ENCODE results near the gene PPP2R5E.

The PPP2R5E gene

DNA sequence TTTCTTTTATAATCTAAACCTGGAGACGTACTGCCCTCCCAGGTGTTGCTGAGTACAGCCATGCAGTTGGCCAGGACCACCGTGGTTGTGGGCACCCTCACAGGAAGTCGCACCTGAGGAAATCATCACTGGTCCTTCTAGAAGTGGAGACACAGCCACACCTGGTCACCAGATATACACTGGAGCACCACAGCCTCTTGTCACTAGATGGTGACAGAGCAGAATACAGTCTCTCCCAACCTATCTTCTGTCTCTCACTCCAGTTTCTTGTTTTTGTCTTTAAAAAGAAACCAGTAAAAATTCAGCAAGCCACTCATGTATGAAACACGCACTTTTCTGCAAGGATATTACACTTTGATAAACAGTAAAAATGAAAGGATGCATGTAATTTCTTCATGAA lies 181.4 kb downstream of the PPP2R5E start:
- TF ChIP-seq, protein P1, sequence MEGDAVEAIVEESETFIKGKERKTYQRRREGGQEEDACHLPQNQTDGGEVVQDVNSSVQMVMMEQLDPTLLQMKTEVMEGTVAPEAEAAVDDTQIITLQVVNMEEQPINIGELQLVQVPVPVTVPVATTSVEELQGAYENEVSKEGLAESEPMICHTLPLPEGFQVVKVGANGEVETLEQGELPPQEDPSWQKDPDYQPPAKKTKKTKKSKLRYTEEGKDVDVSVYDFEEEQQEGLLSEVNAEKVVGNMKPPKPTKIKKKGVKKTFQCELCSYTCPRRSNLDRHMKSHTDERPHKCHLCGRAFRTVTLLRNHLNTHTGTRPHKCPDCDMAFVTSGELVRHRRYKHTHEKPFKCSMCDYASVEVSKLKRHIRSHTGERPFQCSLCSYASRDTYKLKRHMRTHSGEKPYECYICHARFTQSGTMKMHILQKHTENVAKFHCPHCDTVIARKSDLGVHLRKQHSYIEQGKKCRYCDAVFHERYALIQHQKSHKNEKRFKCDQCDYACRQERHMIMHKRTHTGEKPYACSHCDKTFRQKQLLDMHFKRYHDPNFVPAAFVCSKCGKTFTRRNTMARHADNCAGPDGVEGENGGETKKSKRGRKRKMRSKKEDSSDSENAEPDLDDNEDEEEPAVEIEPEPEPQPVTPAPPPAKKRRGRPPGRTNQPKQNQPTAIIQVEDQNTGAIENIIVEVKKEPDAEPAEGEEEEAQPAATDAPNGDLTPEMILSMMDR (IDR thresholded peaks at IDR 0.05; ENCODE audit: poor library complexity, severe bottlenecking): no peak
- Histone ChIP-seq H3K27me3 (ENCODE audit: insufficient read depth, poor library complexity, severe bottlenecking) (no peaks in the 10 kb centered on the region), H3K27ac (ENCODE audit: poor library complexity, severe bottlenecking) (no peak overlapping the region), H3K36me3 (ENCODE audit: low read depth) (no peaks in the 10 kb centered on the region), H3K4me1 (ENCODE audit: insufficient read depth, poor library complexity, severe bottlenecking) (no peaks in the 10 kb centered on the region), H3K9me3 (ENCODE audit: severe bottlenecking) (no peaks in the 10 kb centered on the region), H3K4me3 (ENCODE audit: severe bottlenecking) (no peak overlapping the region)
- no peak for DNase-seq (ENCODE audit: low spot score)
- ATAC-seq (ENCODE audit: low read depth): no peak

DNA sequence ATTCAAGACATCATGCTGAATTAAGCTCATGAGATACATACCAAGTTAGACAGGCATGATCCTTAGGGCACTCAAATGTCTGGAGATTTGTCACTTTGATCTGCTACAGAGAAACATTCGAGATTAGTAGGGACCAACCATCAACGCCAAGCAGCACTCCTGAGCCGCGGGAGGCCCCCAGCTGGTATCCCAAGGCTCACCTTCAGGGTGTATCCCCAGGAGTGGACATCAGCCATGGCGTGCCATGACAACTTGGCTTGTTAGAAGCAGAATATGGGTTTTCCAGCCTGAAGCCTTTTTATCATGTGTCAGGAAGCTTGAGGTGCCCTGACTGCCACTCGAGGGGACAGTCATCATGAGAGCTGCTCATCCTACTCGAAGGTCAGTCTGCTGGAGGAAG lies 185.3 kb downstream of the PPP2R5E start:
- Histone ChIP-seq H3K27me3 (ENCODE audit: insufficient read depth, poor library complexity, severe bottlenecking) (no peaks in the 10 kb centered on the region), H3K27ac (ENCODE audit: poor library complexity, severe bottlenecking) (no peak overlapping the region), H3K4me1 (ENCODE audit: insufficient read depth, poor library complexity, severe bottlenecking) (no peaks in the 10 kb centered on the region), H3K36me3 (ENCODE audit: low read depth) (no peaks in the 10 kb centered on the region), H3K9me3 (ENCODE audit: severe bottlenecking) (no peaks in the 10 kb centered on the region), H3K4me3 (ENCODE audit: severe bottlenecking) (no peak overlapping the region)
- TF ChIP-seq, protein P1 (IDR thresholded peaks at IDR 0.05; ENCODE audit: poor library complexity, severe bottlenecking): no peak
- ATAC-seq (ENCODE audit: low read depth): no peak
- no peak for DNase-seq (ENCODE audit: low spot score)

DNA sequence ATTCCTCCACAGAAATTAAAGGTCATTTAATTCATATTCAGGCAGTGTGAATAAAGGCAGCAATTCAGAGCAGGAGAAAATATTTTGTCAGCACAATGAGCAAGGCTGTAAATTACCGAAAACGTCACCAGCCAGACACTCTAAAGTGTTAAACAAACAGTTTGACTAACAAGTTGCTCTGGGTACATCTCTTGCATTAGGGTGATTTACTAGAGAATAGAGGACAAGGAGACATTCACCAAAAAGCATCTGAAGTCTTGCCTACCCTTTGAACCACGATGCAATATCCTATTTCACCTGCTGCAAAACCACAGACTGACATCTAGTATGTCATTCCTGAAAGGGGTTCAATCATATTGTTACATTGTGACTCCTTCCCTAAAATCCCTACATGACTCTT lies 197.4 kb downstream of the PPP2R5E start:
- ATAC-seq (ENCODE audit: low read depth) (no peak), DNase-seq (ENCODE audit: low spot score) (no peak)
- H3K4me1 ChIP-seq (ENCODE audit: insufficient read depth, poor library complexity, severe bottlenecking): peaks cover 15% of the 10 kb centered on the region
- no peak overlapping the region for H3K27ac ChIP-seq (ENCODE audit: poor library complexity, severe bottlenecking)
- TF ChIP-seq, protein P1 (IDR thresholded peaks at IDR 0.05; ENCODE audit: poor library complexity, severe bottlenecking): no peak
- no peaks in the 10 kb centered on the region for H3K27me3 ChIP-seq (ENCODE audit: insufficient read depth, poor library complexity, severe bottlenecking)
- H3K36me3 ChIP-seq (ENCODE audit: low read depth): no peaks in the 10 kb centered on the region
- H3K4me3 ChIP-seq (ENCODE audit: severe bottlenecking): no peak overlapping the region
- no peaks in the 10 kb centered on the region for H3K9me3 ChIP-seq (ENCODE audit: severe bottlenecking)

DNA sequence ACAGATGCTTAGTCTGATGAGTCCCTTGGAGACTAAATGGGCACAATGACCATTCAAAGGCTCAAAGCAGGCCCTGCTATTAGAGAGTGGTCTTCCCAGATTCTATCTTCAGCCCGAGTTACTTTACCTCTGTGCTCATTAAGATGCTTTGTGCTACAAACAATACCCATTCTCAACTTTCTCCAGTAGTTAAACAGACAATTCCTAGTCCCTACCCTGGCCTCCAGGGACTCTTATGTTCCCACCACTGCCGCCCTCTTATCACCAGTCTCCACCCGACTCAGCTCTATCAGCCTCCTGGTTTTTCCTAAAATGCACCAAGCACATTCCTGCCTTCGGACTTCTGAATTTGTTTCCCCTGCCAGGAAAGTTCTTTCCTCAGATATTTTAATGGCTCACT lies 198.8 kb downstream of the PPP2R5E start:
- no peaks in the 10 kb centered on the region for H3K27me3 ChIP-seq (ENCODE audit: insufficient read depth, poor library complexity, severe bottlenecking)

DNA sequence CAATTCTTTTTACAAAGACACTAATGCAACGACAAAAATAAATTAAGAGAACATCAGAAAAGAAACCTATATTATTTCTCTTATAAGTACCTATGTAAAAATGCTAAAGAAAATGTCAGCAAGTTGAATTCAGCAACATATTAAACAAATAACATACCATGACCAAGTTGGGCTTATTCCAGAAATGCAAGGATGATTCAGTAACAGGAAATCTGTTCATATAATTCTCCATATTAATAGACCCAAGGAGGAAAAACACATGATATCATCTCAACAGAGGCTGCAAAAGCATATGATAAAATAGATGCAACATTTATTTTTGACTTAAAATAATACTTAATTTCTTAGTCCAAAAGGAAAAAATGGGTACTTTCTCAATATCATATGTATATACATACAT lies 199.3 kb downstream of the PPP2R5E start:
- Histone ChIP-seq H3K27ac (ENCODE audit: poor library complexity, severe bottlenecking) (no peak overlapping the region), H3K4me1 (ENCODE audit: insufficient read depth, poor library complexity, severe bottlenecking) (peaks cover 15% of the 10 kb centered on the region), H3K27me3 (ENCODE audit: insufficient read depth, poor library complexity, severe bottlenecking) (no peaks in the 10 kb centered on the region), H3K9me3 (ENCODE audit: severe bottlenecking) (no peaks in the 10 kb centered on the region), H3K36me3 (ENCODE audit: low read depth) (no peaks in the 10 kb centered on the region), H3K4me3 (ENCODE audit: severe bottlenecking) (no peak overlapping the region)
- DNase-seq (ENCODE audit: low spot score) (no peak), ATAC-seq (ENCODE audit: low read depth) (peak; percentile 74)
- TF ChIP-seq, protein P1 (IDR thresholded peaks at IDR 0.05; ENCODE audit: poor library complexity, severe bottlenecking): no peak

More for the DNA sequence above, 198.8 kb downstream of the PPP2R5E start:
- H3K4me1 ChIP-seq (ENCODE audit: insufficient read depth, poor library complexity, severe bottlenecking): peaks cover 15% of the 10 kb centered on the region
- no peak overlapping the region for H3K27ac ChIP-seq (ENCODE audit: poor library complexity, severe bottlenecking)
- H3K36me3 ChIP-seq (ENCODE audit: low read depth): no peaks in the 10 kb centered on the region
- H3K4me3 ChIP-seq (ENCODE audit: severe bottlenecking): no peak overlapping the region
- ATAC-seq (ENCODE audit: low read depth) (no peak), DNase-seq (ENCODE audit: low spot score) (no peak)
- no peaks in the 10 kb centered on the region for H3K9me3 ChIP-seq (ENCODE audit: severe bottlenecking)
- TF ChIP-seq, protein P1 (IDR thresholded peaks at IDR 0.05; ENCODE audit: poor library complexity, severe bottlenecking): no peak
